HepG2 (cell line): ENCODE data around the gene HOXC4. TPM values are rescaled to one million over a fixed set of nuclear protein-coding genes. Genes with fewer than 3 reads are reported as not detected.

Experiments
- ATAC-seq: fragments of 200-7000 bp; cut with Tn5 transposase; 3 replicates; pipeline ENCODE4 v1.9.1; 2020; ENCODE audit warnings: mild to moderate bottlenecking, moderate library complexity
- BruUV-seq: library from RNA; stranded (reverse); fragments of 400-500 nt; replicated peaks from 2 replicates; lab custom pipeline; 2021; lab: Mats Ljungman, UMichigan
- CTCF ChIA-PET: fragments of 300-600 bp; formaldehyde crosslinking; extraction: SDS; loops from one replicate; lab custom pipeline; 2021; ENCODE audit warnings: low total read pairs, inconsistent platforms, low intra/inter-chr PET ratio; lab: Yijun Ruan, JAX
- POLR2A ChIA-PET: fragments of 350-600 bp; sonication (Branson Sonifier 250); formaldehyde crosslinking; loops from one replicate; lab custom pipeline; 2020; ENCODE audit warnings: antibody characterized with exemption, inconsistent platforms; lab: Yijun Ruan, JAX
- DNase-seq: peaks from one replicate; pipeline ENCODE4 v3.0.0-alpha.2; 2015; ENCODE audit warnings: low spot score
- FAIRE-seq: peaks from 3 replicates; lab custom pipeline; 2011; peaks lifted over from hg19 to GRCh38; lab: Jason Lieb, UNC
- H2AFZ ChIP-seq: one replicate; pipeline ENCODE4 v1.6.1; 2011; ENCODE audit warnings: low read length, inconsistent platforms
- H3K27ac ChIP-seq: fragments of 300-600 bp; 3 replicates; pipeline ENCODE4 v1.8.0; 2011; ENCODE audit warnings: mixed run types, mild to moderate bottlenecking, mixed read lengths, low read length, inconsistent platforms; ENCODE audit not compliant: insufficient read depth; ENCODE audit errors: extremely low read length
- H3K27me3 ChIP-seq, 2 experiments: fragments of 200-600 bp in 1 of 2; 2 replicates in 1 of 2; 3 replicates in 1 of 2; pipeline versions ENCODE4 v1.6.0 to v1.8.0; 2011; ENCODE audit warnings: low read length in 2 of 2, mild to moderate bottlenecking in 2 of 2, moderate library complexity in 2 of 2, inconsistent platforms in 1 of 2; ENCODE audit not compliant: insufficient read depth in 2 of 2, control insufficient read depth in 1 of 2
- H3K36me3 ChIP-seq, 2 experiments: fragments of 200-600 bp in 1 of 2; replicated peaks in 1 of 2; 2 replicates in 1 of 2; 3 replicates in 1 of 2; pipeline versions ENCODE4 v1.5.1 to v1.8.0; 2011; ENCODE audit warnings: low read length in 2 of 2, inconsistent platforms in 1 of 2; ENCODE audit not compliant: insufficient read depth in 2 of 2, control insufficient read depth in 1 of 2
- H3K4me1 ChIP-seq: 2 replicates; pipeline ENCODE4 v1.5.1; 2012; ENCODE audit warnings: low read length, inconsistent platforms; ENCODE audit not compliant: insufficient read depth
- H3K4me2 ChIP-seq: 2 replicates; pipeline ENCODE4 v1.6.0; 2011; ENCODE audit warnings: low read depth, low read length, inconsistent platforms
- H3K4me3 ChIP-seq, 3 experiments: fragments of 200-600 bp in 1 of 3; sonication (generic), shearing (Covaris generic) in 1 of 3; replicated peaks in 1 of 3; 2 replicates each; pipeline ENCODE4 v1.5.1; 2011 to 2016; ENCODE audit warnings: low read length in 3 of 3, inconsistent platforms in 2 of 3, low read depth in 2 of 3, mild to moderate bottlenecking in 2 of 3, control low read depth in 1 of 3, mixed read lengths in 1 of 3; ENCODE audit not compliant: insufficient read depth in 1 of 3
- H3K79me2 ChIP-seq: one replicate; pipeline ENCODE4 v1.6.1; 2011; ENCODE audit warnings: low read length, inconsistent platforms; ENCODE audit not compliant: insufficient read depth
- H3K9ac ChIP-seq: 2 replicates; pipeline ENCODE4 v1.6.0; 2011; ENCODE audit warnings: mild to moderate bottlenecking, low read depth, low read length, inconsistent platforms; ENCODE audit not compliant: insufficient read depth
- H3K9me3 ChIP-seq: 2 replicates; pipeline ENCODE4 v1.5.1; 2012; ENCODE audit warnings: mild to moderate bottlenecking, low read length
- H4K20me1 ChIP-seq: 2 replicates; pipeline ENCODE4 v1.6.0; 2011; ENCODE audit warnings: inconsistent platforms, mild to moderate bottlenecking, low read length, moderate library complexity; ENCODE audit not compliant: insufficient read depth
- ARID4A ChIP-seq: sonication (generic); formaldehyde crosslinking; IDR thresholded peaks from 2 replicates; pipeline ENCODE4 v1.5.0; 2020; ENCODE audit warnings: mild to moderate bottlenecking, missing genetic modification reagents, borderline replicate concordance
- EP300 ChIP-seq, 3 experiments: sonication (generic) in 1 of 3; formaldehyde crosslinking in 1 of 3; IDR thresholded peaks; 2 replicates each; pipeline versions ENCODE4 v1.5.1 to v1.6.1; 2011 to 2020; ENCODE audit warnings: low read depth in 2 of 3, low read length in 2 of 3, borderline replicate concordance in 1 of 3, improper control_type of control experiment in 1 of 3, mild to moderate bottlenecking in 1 of 3, missing genetic modification reagents in 1 of 3, moderate library complexity in 1 of 3
- EZH2 ChIP-seq: conservative IDR thresholded peaks from 2 replicates; pipeline ENCODE4 v1.6.1; 2012; ENCODE audit warnings: mild to moderate bottlenecking, low read depth, low read length, moderate library complexity
- TERF1 ChIP-seq: sonication (generic); formaldehyde crosslinking; IDR thresholded peaks from 2 replicates; pipeline ENCODE4 v1.8.0; 2022; ENCODE audit warnings: mild to moderate bottlenecking, missing genetic modification reagents, moderate library complexity
- WGBS: methylation state at CpG from one replicate; pipeline ENCODE4 v1.1.6; 2017; ENCODE audit warnings: low lambda C conversion rate; 5-methylcytosine and 5-hydroxymethylcytosine counted together
- in situ Hi-C: cut with HindIII; loops from 2 replicates; pipeline ENCODE4 v1.10.0; 2017; ENCODE audit warnings: low pct_unique_long_range_greater_than_20kb; ENCODE audit not compliant: extremely low pct_ligation_motif_present
- intact Hi-C: fragments of 100-400 bp; cut with micrococcal nuclease; formaldehyde crosslinking; loops from one replicate; pipeline ENCODE4 v1.10.0; 2022; ENCODE audit not compliant: unreplicated experiment
- polyA plus RNA-seq, 8 experiments: library from polyadenylated mRNA; depleted of rRNA in 3 of 8; stranded (reverse) in 7 of 8; unstranded in 1 of 8; fragments of >200 nt; fragmentation: Illumina TruSeq in 4 of 8; extraction: Trizol in 4 of 8; gene quantifications; 2 replicates each; pipeline versions ENCODE4 v1.2.1 to v1.2.3, GENCODE V29; 2011 to 2016; ENCODE audit warnings: low read depth in 4 of 8, missing spikeins in 1 of 8, mixed read lengths in 1 of 8; ENCODE audit not compliant: insufficient read depth in 1 of 8
- total RNA-seq, 5 experiments: library from RNA; depleted of rRNA; stranded (reverse); fragments of >200 nt; fragmentation: Illumina TruSeq; extraction: Trizol; gene quantifications; 2 replicates each; pipeline ENCODE4 v1.2.3, GENCODE V29; 2016; ENCODE audit warnings: low read depth in 1 of 5

The HOXC4 gene
- total and polyA plus RNA-seq, 2 of the 13 experiments (the other 11 are each of a cell fraction or from before 2014, with no cell fraction given): not detected

DNA sequence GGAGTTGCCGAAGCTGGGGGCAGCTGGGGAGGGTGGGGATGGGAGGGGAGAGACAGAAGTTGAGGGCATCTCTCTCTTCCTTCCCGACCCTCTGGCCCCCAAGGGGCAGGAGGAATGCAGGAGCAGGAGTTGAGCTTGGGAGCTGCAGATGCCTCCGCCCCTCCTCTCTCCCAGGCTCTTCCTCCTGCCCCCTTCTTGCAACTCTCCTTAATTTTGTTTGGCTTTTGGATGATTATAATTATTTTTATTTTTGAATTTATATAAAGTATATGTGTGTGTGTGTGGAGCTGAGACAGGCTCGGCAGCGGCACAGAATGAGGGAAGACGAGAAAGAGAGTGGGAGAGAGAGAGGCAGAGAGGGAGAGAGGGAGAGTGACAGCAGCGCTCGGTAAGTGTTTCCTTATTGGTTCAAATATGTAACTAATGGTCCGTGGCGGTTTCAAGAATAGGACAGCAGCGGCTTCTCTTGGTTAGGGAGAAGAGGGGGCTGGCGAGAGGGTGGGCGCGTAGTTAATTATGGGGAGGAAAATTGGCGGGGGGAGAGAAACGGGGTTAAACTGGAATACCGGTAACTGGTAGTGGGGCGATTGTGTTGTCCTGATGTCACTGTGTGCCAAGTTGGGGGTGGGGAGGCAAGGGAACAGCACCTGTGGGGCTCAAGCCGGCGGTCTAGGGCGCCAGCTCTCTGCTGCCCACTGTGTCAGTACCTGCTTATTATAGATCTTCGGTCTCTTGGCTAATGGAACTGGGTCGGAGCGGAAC lies 36.4 kb upstream of the HOXC4 start:
- Histone ChIP-seq H3K4me3 (peak overlapping the region; percentile 49 to 69 (median 60)), H3K4me2 (peak overlapping the region; percentile 81), H3K79me2 (no peaks in the 10 kb centered on the region), H3K4me1 (peaks cover 5% of the 10 kb centered on the region; the same call in 1 of the 2 replicates), H2AFZ (peak overlapping the region; percentile 63), H3K27ac (no peak overlapping the region), H3K9ac (no peak overlapping the region), H3K36me3 (no peaks in the 10 kb centered on the region), H4K20me1 (no peaks in the 10 kb centered on the region), H3K9me3 (no peaks in the 10 kb centered on the region), H3K27me3 (peaks cover 7 to 59% of the 10 kb centered on the region in 2 experiments)
- TF ChIP-seq ARID4A (CRISPR knock-in tag): 0 out of 2 replicates have a peak, but pooled peaks have one; percentile 24
- peak; percentile 66; the same call in 1 of the 2 replicates for TF ChIP-seq EZH2
- TF ChIP-seq TERF1 (CRISPR knock-in tag): no peak
- no peak for TF ChIP-seq EP300 (IDR thresholded peaks at IDR 0.05; ENCODE audit: low read depth in 2 of 2, low read length in 2 of 2)
- TF ChIP-seq EP300 (CRISPR knock-in tag; IDR thresholded peaks at IDR 0.05; ENCODE audit: borderline replicate concordance): no peak
- ATAC-seq: peak; percentile 79
- POLR2A ChIA-PET: interaction anchor here (0.8 kb wide), 1 partner anchor 8 kb away, joined by 3 read pairs; the partner anchor contains the start of gene HOXC8
- FAIRE-seq: no peak
- intact Hi-C loops (no loop called here), in situ Hi-C loops (loop anchor here (10.0 kb wide), 1 partner anchor 348 kb away; the partner anchor contains the start of gene GPR84)
- BruUV-seq: no TSS peak
- no peak for DNase-seq
- CTCF ChIA-PET: no interaction called here
- 22% methylated on average over 20 of the region's 24 CpGs for WGBS
